ENCODE results near the gene ERC2.

The ERC2 gene

GRCh38 chr3:55584716-55585368 is 883.4 kb downstream of the ERC2 start:
- H3K4me3 ChIP-seq (ENCODE audit: low read depth, low read length): no peak overlapping the region
- no peak for DNase-seq (ENCODE audit: low read depth)
- TF ChIP-seq CTCF (IDR thresholded peaks at IDR 0.05; ENCODE audit: low read depth, low read length) (no peak), MAX (IDR thresholded peaks at IDR 0.05; ENCODE audit: low read depth, low read length) (no peak), POLR2A (IDR thresholded peaks at IDR 0.05; ENCODE audit: extremely low read depth, insufficient read length) (no peak), MYC (IDR thresholded peaks at IDR 0.05; ENCODE audit: low read depth, low read length) (no peak)

GRCh38 chr3:55584030-55584429 is 884.2 kb downstream of the ERC2 start:
- H3K4me3 ChIP-seq (ENCODE audit: low read depth, low read length): no peak overlapping the region
- TF ChIP-seq MAX (IDR thresholded peaks at IDR 0.05; ENCODE audit: low read depth, low read length): no peak
- TF ChIP-seq CTCF (IDR thresholded peaks at IDR 0.05; ENCODE audit: low read depth, low read length): no peak
- TF ChIP-seq MYC (IDR thresholded peaks at IDR 0.05; ENCODE audit: low read depth, low read length): no peak
- TF ChIP-seq POLR2A (IDR thresholded peaks at IDR 0.05; ENCODE audit: extremely low read depth, insufficient read length): no peak

GRCh38 chr3:55583475-55583874 is 884.8 kb downstream of the ERC2 start:
- no peak for DNase-seq (ENCODE audit: low read depth)
- no peak overlapping the region for H3K4me3 ChIP-seq (ENCODE audit: low read depth, low read length)
- TF ChIP-seq MYC (IDR thresholded peaks at IDR 0.05; ENCODE audit: low read depth, low read length) (no peak), POLR2A (IDR thresholded peaks at IDR 0.05; ENCODE audit: extremely low read depth, insufficient read length) (no peak), CTCF (IDR thresholded peaks at IDR 0.05; ENCODE audit: low read depth, low read length) (no peak), MAX (IDR thresholded peaks at IDR 0.05; ENCODE audit: low read depth, low read length) (no peak)

More at GRCh38 chr3:55584030-55584429, 884.2 kb downstream of the ERC2 start:
- no peak for DNase-seq (ENCODE audit: low read depth)

- TF ChIP-seq CTCF (IDR thresholded peaks at IDR 0.05; ENCODE audit: low read depth, low read length) (no peak), MYC (IDR thresholded peaks at IDR 0.05; ENCODE audit: low read depth, low read length) (no peak), POLR2A (IDR thresholded peaks at IDR 0.05; ENCODE audit: extremely low read depth, insufficient read length) (no peak), MAX (IDR thresholded peaks at IDR 0.05; ENCODE audit: low read depth, low read length) (no peak)
- H3K4me3 ChIP-seq (ENCODE audit: low read depth, low read length): no peak overlapping the region
- no peak for DNase-seq (ENCODE audit: low read depth)
These were observed 888.8 kb downstream of the ERC2 start for GRCh38 chr3:55579496-55579895.

GRCh38 chr3:55576621-55577388 is 891.5 kb downstream of the ERC2 start:
- DNase-seq (ENCODE audit: low read depth): no peak
- TF ChIP-seq POLR2A (IDR thresholded peaks at IDR 0.05; ENCODE audit: extremely low read depth, insufficient read length) (no peak), MAX (IDR thresholded peaks at IDR 0.05; ENCODE audit: low read depth, low read length) (no peak), CTCF (IDR thresholded peaks at IDR 0.05; ENCODE audit: low read depth, low read length) (no peak), MYC (IDR thresholded peaks at IDR 0.05; ENCODE audit: low read depth, low read length) (no peak)
- H3K4me3 ChIP-seq (ENCODE audit: low read depth, low read length): no peak overlapping the region

Data from NB4 (cell line).